GM18498 (cell line): ENCODE data around the gene PRKCA.

ENCODE experiments used
- ATAC-seq: cut with Tn5 transposase; IDR thresholded peaks from one replicate; pipeline ENCODE4 v1.9.1; 2021; ENCODE audit warnings: mild to moderate bottlenecking, moderate library complexity; ENCODE audit not compliant: unreplicated experiment

The PRKCA gene

GRCh38 chr17:66498580-66498979 lies 196.2 kb downstream of the PRKCA start:
- no peak for ATAC-seq

GRCh38 chr17:66506641-66507040 lies 204.2 kb downstream of the PRKCA start:
- ATAC-seq: no peak

- ATAC-seq: no peak
These were observed 204.9 kb downstream of the PRKCA start for GRCh38 chr17:66507103-66507923.

GRCh38 chr17:66507982-66508760 lies 205.8 kb downstream of the PRKCA start:
- ATAC-seq: no peak

GRCh38 chr17:66508896-66509844 lies 206.8 kb downstream of the PRKCA start:
- ATAC-seq: no peak

GRCh38 chr17:66509926-66510325 lies 207.5 kb downstream of the PRKCA start:
- no peak for ATAC-seq

GRCh38 chr17:66511135-66511534 lies 208.7 kb downstream of the PRKCA start:
- ATAC-seq: no peak

GRCh38 chr17:66514227-66514806 lies 211.9 kb downstream of the PRKCA start:
- no peak for ATAC-seq

GRCh38 chr17:66515974-66516373 lies 213.6 kb downstream of the PRKCA start:
- ATAC-seq: no peak

GRCh38 chr17:66517336-66518009 lies 215.1 kb downstream of the PRKCA start:
- ATAC-seq: no peak

GRCh38 chr17:66518108-66518507 lies 215.7 kb downstream of the PRKCA start:
- ATAC-seq: no peak

- no peak for ATAC-seq
These were observed 216.3 kb downstream of the PRKCA start for GRCh38 chr17:66518677-66519076.

- ATAC-seq: no peak
These were observed 216.7 kb downstream of the PRKCA start for GRCh38 chr17:66519154-66519553.

- ATAC-seq: no peak
These were observed 218.6 kb downstream of the PRKCA start for GRCh38 chr17:66520999-66521398.

GRCh38 chr17:66522591-66523272 lies 220.3 kb downstream of the PRKCA start:
- ATAC-seq: no peak

GRCh38 chr17:66523378-66524200 lies 221.2 kb downstream of the PRKCA start:
- no peak for ATAC-seq

GRCh38 chr17:66524877-66525276 lies 222.5 kb downstream of the PRKCA start:
- no peak for ATAC-seq

GRCh38 chr17:66525338-66525737 lies 222.9 kb downstream of the PRKCA start:
- no peak for ATAC-seq

- ATAC-seq: no peak
These were observed 224.4 kb downstream of the PRKCA start for GRCh38 chr17:66526827-66527226.
